ENCODE measurements around the gene ISG20.

ISG20 gene

GRCh38 chr15:88604381-88605188, 34.2 kb upstream of the ISG20 start (continued):
- TF ChIP-seq ZNF529 (tag by site-specific recombination; IDR thresholded peaks at IDR 0.05; ENCODE audit: insufficient replicate concordance) (no peak), HOXC10 (CRISPR knock-in tag; IDR thresholded peaks at IDR 0.05) (no peak), ZNF324 (tag by site-specific recombination; IDR thresholded peaks at IDR 0.05) (no peak), MEIS1 (CRISPR knock-in tag; IDR thresholded peaks at IDR 0.05; ENCODE audit: borderline replicate concordance) (no peak), ZNF621 (tag by site-specific recombination; IDR thresholded peaks at IDR 0.05) (no peak), ZNF791 (tag by site-specific recombination; IDR thresholded peaks at IDR 0.05) (no peak), ZNF26 (tag by site-specific recombination; IDR thresholded peaks at IDR 0.05) (no peak), ZNF335 (tag by site-specific recombination; conservative IDR thresholded peaks at IDR 0.05) (peak; percentile 95), REST (tag by site-specific recombination; IDR thresholded peaks at IDR 0.05) (no peak), ZSCAN4 (tag by site-specific recombination; IDR thresholded peaks at IDR 0.05) (no peak), PRDM6 (tag by site-specific recombination; IDR thresholded peaks at IDR 0.05) (no peak), ZNF274 (IDR thresholded peaks at IDR 0.05; ENCODE audit: low read length) (no peak), ZNF274 (tag by site-specific recombination; IDR thresholded peaks at IDR 0.05; ENCODE audit: borderline replicate concordance) (no peak), ZNF658 (tag by site-specific recombination; IDR thresholded peaks at IDR 0.05) (no peak), BCL6B (tag by site-specific recombination; IDR thresholded peaks at IDR 0.05) (no peak), ZNF366 (tag by site-specific recombination; conservative IDR thresholded peaks at IDR 0.05) (no peak), ZNF138 (tag by site-specific recombination; IDR thresholded peaks at IDR 0.05; ENCODE audit: borderline replicate concordance) (no peak), WT1 (tag by site-specific recombination; IDR thresholded peaks at IDR 0.05) (no peak), INSM2 (tag by site-specific recombination; IDR thresholded peaks at IDR 0.05) (no peak), ZNF623 (tag by site-specific recombination; IDR thresholded peaks at IDR 0.05) (peak; percentile 9; the same call in 1 of the 2 replicates), ZBTB26 (tag by site-specific recombination; optimal IDR thresholded peaks at IDR 0.05) (no peak)
